Midbrain (tissue), 1 donor: ENCODE results near the gene EPN1.

Experiments used
- DNase-seq: peaks from one replicate; lab custom pipeline; 2025; lab: John Stamatoyannopoulos, UW

EPN1 gene

GRCh38 chr19:55679343-55680257 is 4.6 kb downstream of the EPN1 start:
- no peak for DNase-seq

GRCh38 chr19:55680339-55681130 is 5.5 kb downstream of the EPN1 start:
- DNase-seq: no peak

GRCh38 chr19:55681131-55682092 is 6.4 kb downstream of the EPN1 start:
- no peak for DNase-seq

GRCh38 chr19:55683449-55684261 is 8.6 kb downstream of the EPN1 start:
- DNase-seq: no peak

- DNase-seq: no peak
Measured at GRCh38 chr19:55684946-55685681, 10.1 kb downstream of the EPN1 start.

GRCh38 chr19:55685776-55686175 is 10.8 kb downstream of the EPN1 start:
- DNase-seq: no peak

- no peak for DNase-seq
Measured at GRCh38 chr19:55686311-55687050, 11.5 kb downstream of the EPN1 start.

GRCh38 chr19:55687281-55688201 is 12.5 kb downstream of the EPN1 start:
- no peak for DNase-seq

GRCh38 chr19:55688422-55689218 is 13.6 kb downstream of the EPN1 start:
- DNase-seq: no peak

- no peak for DNase-seq
Measured at GRCh38 chr19:55689411-55690108, 14.5 kb downstream of the EPN1 start.

- no peak for DNase-seq
Measured at GRCh38 chr19:55690109-55690768, 15.2 kb downstream of the EPN1 start.

GRCh38 chr19:55690769-55691545 is 15.9 kb downstream of the EPN1 start:
- DNase-seq: no peak

- DNase-seq: no peak
Measured at GRCh38 chr19:55691561-55692481, 16.8 kb downstream of the EPN1 start.

GRCh38 chr19:55692681-55693081 is 17.7 kb downstream of the EPN1 start:
- DNase-seq: no peak
